Right renal pelvis (tissue), 4 donors: ENCODE data around the gene CENPF. TPM values are rescaled to one million over a fixed set of nuclear protein-coding genes. Genes with fewer than 3 reads are reported as not detected.
"Not testable (repeated sequence)": the region's sequence is repeated elsewhere in the genome, so short reads cannot be mapped to it uniquely, and the experiment has no call there.

Experiments
- DNase-seq, 4 donors: peaks; one replicate each; pipeline ENCODE4 v3.0.0-alpha.2; 2013; ENCODE audit warnings: low read depth in 4 of 4, low spot score in 3 of 4, missing footprints in 1 of 4
- polyA plus RNA-seq, 4 donors: library from polyadenylated mRNA; unstranded; fragments of 120-200 nt; gene quantifications; one replicate each; pipeline ENCODE4 v1.2.1, GENCODE V29; 2013; ENCODE audit not compliant: insufficient read length in 4 of 4

CENPF gene
- polyA plus RNA-seq, 4 donors = 76.1 to 92.5 (median 87.3) TPM

DNA sequence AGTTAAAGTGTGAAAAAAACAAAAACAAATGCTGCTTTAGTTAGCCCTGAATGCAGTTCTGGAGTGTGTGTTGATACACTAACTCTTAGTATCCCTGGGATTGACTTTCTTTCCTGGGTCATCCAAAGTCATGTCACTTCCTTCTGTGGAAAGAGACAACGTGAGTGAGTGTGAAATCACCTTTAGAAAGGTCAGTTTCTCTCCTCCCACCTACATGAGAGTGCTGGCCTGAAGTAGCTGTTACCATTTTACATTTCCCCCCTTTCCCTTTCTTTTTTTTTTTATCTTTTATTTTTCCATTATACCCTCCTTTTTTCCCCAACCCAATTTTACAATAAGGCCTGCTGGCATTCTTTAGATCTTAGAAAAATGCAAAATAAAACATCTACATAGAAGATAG is 55.2 kb downstream of the CENPF start:
- no peak for DNase-seq

DNA sequence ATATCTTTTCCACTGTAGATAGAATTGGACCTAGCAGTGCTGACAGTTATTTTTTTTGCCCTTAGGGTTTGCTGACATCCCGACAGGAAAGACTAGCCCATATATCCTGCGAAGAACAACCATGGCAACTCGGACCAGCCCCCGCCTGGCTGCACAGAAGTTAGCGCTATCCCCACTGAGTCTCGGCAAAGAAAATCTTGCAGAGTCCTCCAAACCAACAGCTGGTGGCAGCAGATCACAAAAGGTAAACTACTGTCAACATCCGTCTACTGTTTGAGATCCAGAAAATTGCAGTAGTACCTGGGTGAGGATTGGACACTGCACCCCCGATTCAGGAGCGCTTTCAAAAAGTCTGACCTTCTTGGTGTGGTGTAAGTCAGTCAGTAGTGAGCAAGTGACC is 55.8 kb downstream of the CENPF start:
- peak; percentile 12 to 23 (median 21) for DNase-seq

DNA sequence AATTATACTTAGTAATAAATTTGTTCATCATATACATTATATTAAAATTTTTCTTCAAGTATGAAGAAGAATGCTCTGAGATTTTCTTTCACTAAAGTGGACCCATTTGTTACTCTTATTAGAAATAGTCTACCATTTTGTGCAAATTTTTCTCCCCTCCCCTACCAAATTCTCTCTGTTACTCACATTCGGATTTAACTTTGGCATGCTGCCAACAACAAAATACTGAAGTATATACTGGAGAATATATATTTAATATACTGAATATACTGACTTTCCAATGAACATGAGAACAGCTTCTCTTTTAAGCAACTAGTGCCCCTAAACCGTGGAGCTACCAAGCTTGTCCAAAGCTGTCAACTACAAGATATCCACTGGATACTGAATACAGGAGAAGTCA is 57.2 kb downstream of the CENPF start:
- DNase-seq = no peak

DNA sequence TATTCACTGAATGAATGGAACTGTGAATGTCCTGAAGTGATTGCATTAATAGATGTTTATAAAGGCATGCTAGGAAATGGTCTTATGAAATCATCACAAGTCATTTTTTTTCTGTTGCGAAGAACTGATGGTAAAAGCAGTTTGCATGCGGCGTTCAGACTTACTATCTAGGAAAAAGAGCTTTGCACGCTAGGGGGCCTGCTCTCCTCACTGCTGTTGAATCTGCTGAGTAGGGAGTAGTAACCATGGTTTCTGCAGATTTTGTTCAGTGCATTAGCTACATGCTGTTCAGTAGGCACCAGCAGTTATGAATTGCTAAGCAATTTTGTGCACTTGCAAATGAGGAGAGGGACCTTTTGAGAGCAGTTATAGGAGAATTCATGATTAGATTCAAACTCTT is 57.9 kb downstream of the CENPF start:
- peak; percentile 27 to 43 (median 30) for DNase-seq

DNA sequence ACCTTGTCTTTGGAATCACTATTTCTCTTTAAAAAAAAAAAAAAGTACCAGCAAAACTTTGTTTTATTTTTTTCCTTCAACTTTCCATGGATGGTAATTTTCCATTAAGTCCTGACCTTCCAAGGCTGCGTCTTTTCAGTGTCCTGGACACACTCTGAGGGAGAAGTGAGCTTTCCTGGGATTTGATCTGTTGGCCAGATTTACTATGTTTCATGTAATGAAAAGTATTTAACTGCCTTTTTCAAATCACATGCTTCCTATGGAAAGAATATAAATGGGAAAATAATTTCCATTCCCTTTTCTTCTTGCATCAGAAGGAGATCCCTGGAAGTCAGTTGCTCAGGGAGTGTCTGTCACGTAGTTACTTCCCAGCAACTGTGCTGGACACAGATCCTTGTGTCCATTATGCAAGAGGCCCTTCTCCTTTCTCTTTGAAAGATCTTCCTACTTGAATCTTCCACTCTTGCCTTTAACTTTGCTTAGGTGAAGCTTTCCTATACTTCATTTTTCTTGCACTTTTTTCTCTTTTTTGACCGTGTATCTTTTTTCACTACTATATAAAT is 59.3 kb downstream of the CENPF start:
- DNase-seq = no peak

DNA sequence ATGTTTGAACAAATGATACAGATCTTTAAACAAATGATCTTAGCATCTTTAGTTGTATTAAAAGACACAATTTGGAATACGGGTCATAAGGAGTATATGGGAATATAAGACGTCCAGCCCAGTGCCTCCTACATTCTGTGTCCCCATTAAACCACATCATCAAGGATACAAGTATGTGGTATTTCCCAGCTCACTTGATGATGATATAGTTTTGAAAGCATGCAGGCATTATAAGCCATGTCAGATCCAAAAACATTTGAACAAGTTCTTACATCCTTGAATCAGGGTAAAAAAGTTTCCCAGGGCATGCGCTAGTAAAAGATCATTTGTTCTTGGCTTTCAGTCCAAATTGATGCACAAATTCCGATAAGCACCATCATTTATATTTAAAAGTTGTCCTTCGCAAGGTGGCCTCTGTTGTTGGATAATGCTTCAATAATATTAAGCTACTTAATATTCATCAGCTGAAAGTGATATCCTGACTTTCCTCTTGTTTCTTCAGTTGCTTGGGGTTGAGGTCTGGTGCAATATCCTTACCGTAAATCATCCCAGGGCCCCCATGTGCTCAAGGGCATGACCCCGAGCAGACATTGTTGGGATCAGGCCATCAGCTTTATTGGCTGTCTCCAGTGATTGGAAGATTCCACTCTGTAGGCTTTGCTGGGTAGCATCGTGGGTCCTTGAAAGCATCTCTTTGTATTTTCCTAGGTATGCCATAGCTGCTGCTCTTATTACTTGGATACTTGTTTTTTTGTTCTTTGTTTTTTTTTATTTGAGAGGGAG is 61.8 kb downstream of the CENPF start:
- DNase-seq = no peak

DNA sequence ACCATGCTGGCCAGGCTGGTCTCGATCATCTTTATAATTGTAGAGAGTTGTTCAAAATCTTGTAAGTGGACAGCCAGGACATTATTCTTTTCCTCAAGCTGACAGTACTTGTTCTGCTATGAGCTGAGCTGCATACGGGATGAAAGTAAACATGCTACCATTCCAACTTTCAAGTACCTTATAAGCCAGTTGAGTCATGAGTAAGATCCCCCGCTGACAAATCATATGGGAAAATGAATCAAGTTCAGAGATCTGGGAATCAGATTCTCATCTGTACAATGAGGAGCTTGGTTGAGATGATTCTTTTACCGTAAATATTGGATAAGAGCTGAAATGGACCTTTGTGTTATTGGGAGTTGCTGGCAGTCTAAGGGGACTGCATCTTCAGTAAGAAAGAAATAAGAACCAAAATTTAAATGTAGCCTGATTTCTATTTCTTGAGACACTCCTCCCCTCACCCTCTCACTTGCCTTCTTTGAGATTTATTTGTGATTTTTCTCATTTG is 62.7 kb downstream of the CENPF start:
- no peak for DNase-seq

DNA sequence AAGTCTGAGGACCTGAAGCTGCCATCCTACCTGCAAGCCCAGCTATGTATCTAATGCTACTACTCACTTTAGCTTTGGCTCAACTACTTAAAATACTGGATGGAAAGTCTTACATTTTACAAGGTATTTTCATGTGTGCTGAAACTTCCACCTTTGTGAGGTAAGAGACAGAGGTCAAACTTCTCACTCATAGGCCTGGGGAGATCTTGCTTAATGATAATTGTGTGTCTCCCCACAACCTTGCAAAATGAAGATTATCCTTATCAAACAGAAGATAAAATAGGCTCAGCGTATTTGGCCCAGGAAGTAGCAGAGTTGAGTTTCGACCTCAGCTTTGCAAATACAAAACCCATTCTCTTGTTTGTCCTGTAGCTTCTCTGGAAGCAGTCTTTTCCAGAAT is 63.7 kb downstream of the CENPF start:
- DNase-seq = no peak

DNA sequence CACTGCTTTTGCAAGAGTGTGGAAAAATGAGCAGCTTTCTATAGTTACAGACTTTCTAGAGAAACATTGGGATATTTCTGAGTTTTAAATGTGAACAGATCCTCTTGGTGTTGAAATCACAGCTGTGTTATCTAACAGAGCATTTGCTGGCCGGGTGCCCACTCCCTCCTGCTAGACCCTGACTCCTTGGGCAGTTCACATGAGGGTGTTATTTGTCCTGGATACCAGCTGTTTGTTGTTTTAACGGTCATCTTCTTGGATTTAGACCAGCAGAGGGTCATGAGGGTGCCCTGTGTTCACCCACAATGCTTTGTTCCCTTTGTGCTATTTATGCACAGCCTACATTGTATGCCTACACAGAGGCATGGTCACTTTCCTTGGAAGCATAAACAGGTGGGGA is 67.1 kb downstream of the CENPF start:
- DNase-seq = peak in 2 of 4 donors; percentile 2 to 26

DNA sequence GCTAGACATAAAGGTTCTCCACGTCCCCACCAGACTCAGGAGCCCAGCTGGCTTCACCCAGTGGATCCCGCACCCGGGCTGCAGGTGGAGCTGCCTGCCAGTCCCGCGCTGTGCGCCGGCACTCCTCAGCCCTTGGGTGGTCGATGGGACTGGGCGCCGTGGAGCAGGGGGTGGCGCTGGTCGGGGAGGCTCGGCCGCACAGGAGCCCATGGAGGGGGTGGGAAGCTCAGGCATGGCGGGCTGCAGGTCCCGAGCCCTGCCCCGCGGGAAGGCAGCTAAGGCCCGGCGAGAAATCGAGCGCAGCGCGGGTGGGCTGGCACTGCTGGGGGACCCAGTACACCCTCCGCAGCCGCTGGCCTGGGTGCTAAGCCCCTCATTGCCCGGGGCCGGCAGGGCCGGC is 70.0 kb downstream of the CENPF start:
- not testable (repeated sequence) for DNase-seq

DNA sequence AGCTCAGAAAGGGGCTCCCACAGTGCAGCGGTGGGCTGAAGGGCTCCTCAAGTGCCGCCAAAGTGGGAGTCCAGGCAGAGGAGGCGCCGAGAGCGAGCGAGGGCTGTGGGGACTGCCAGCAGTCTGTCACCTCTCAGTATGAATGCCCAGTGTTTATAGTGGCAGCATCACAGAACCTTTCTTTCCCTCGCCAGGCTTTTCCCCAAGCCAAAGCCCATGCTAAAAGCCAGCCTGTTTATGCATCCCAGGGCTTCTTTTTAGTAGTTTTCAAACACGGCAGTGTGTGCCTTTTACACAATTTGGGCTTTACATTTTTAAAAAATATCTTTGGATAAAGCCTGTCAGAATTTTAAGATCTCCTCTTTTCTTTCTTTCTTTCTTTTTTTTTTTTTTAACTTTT is 70.6 kb downstream of the CENPF start:
- DNase-seq = no peak

DNA sequence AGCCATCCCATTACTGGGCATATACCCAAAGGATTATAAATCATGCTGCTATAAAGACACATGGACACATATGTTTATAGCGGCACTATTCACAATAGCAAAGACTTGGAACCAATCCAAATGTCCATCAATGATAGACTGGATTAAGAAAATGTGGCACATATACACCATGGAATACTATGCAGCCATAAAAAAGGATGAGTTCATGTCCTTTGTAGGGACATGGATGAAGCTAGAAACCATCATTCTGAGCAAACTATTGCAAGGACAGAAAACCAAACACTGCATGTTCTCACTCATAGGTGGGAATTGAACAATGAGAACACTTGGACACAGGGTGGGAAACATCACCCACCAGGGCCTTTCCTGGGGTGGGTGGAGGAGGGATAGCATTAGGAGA is 72.5 kb downstream of the CENPF start:
- not testable (repeated sequence) for DNase-seq

DNA sequence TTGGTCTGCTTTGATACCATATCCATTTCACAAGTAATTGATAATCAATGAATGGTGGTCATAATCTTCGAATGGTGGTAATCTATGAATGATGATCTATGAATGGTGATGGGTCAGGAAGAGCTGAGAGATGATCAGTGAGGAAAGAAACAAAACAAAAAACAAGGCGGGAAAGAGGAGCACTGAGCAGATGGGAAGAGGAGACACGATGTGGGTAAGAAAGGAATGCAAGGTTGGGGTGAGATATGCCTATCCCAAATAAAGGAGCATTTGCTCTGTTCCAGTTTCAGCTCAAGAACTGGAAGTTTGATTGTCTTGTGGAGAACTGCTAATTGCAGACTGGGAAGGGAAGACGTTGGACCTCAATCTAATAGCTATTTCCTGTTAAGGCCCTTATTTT is 73.8 kb downstream of the CENPF start:
- no peak for DNase-seq

DNA sequence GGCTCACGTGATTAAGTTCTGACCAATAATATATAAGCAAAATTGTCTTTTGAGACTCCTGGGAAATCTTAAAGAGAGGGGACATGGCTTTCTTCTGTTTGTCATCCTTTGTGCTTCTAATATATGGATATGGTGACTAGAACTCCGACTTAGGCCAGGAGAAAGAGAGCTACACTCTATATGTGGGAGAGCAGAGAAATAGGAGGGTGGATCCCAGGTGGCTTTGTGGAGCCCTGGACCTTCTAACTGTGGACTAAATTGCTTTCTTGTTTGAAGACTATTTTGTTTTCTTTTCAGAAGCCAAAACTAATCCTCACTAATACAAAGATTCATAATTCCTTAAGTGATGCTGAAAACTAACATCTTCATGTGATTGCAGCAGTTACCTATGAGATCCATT is 75.0 kb downstream of the CENPF start:
- DNase-seq = no peak

DNA sequence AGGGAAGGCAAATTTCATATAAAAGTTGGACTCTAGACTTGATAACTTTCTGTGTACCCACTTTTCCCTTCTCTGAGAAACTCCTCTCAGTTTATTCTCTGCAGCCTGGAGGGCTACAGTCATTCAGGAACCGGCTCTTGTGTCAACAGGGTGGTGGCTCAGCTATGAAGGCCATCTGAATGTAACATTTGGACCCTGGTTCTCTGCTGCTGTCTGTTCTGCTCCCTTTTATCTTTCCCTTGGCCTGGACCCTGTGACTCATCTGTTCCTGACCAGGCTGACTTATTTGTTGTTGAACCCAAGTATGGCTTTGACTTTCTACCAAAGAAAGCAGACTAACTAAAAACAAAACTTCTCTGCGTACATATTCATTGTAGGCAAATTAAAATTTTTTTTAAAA is 75.4 kb downstream of the CENPF start:
- DNase-seq = no peak

DNA sequence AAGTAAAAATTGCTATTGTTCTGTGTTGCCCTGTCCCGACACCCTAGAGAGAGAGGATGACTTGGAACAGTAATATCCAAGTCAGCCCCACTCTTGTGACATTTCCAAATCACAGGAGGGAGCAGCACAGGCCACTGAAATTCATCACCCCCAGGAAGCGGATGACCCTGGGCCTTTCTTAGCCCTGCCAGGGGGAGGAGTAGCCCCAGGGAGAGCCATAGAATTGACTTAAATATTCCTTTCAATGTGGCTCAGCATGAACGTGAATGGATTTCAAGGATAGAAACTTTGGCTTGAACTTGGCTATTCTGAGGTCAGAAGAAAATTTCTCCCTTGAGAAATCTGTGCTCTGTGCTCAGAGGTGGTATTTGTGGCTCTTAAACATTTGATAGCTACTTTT is 80.6 kb downstream of the CENPF start:
- no peak for DNase-seq

DNA sequence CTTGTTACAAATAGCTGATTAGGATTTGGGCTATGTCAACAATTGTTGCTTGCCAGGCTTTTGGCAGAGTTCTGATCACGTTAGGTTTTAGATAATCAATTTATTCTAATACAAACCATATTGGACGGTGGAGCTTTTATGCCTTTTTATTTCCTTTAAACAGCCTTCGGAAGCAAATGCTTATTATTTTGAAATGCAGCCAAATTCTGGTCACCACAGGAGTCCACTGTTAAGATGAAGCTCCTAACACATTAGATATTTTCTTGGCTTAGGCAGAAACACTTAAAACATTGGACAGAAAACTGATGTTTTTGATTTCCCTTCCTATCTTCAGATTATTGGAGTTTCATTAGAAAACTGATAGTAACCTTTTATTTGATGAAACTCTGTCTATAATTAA is 82.9 kb downstream of the CENPF start:
- no peak for DNase-seq

DNA sequence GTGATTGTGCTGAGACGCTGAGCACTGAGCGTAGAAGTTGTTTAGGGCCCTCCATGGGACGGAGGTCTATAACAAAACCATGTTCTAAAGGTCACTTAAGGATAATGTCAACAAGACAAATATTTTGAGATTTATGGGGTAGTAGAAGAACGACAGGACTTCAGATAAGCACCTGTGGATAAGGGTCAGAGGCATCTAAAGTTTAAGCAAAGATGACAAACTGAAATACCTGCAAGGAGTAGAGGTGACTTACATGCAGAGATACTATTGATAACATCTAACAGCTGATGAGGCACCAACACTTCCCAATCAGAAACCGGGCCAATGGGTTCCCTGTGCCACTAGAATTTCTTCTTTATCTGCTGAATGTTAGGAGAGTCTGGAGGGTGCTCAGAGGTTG is 83.5 kb downstream of the CENPF start:
- DNase-seq = no peak

DNA sequence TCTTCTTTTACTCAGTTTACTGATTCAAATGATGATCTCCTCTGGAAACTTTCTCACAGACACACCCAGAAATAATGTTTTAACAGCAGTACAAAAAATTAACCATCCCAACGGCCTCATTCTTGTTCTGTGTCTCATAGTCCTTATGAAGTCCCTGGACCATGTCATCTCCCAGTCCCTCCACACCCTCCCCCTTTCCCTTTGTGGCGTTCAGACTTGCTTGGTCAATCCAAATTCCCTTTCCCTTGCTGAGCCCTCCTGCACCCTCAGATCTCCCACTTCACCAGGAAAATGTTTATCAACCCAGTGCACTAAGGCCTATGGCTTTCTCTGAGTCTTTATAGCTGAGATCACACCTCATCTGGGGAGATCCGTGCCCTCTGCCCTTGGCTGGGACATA is 85.9 kb downstream of the CENPF start:
- no peak for DNase-seq

DNA sequence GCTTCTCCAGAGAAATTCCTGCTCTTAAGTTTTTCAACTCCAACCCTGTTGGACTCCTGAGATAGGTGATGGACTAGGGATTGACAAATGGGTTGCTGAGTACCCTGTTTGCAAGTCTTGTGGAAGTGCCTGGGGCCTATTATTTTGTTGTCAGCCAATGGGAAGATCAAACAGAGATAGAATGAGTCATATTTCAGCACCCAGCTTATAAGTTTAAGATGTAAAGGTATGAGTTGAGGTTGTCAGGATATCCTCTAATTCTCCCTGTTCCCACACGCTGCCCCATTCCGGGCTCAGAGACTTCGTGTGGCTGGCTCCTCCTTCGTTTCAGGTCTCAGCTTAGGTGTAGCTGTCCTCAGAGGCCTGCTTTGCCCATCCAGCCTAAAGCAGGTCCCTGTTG is 91.8 kb downstream of the CENPF start:
- no peak for DNase-seq

DNA sequence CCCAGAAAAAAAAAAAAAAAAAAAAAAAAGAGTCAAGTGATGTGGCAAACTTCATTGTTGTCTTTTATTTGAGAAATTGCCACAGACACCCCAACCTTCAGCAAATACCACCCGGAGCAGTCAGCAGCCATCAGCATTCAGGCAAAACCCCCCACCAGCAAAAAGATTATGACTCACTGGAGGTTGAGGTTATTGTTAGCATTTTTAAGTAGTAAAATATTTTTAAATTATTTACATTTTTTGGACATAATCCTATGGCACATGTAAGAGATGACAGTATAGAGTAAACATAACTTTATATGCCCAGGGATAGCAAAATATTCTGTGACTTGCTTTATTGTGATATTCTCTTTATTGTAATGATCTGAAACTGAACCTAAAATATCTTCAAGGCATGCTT is 95.6 kb downstream of the CENPF start:
- no peak for DNase-seq

DNA sequence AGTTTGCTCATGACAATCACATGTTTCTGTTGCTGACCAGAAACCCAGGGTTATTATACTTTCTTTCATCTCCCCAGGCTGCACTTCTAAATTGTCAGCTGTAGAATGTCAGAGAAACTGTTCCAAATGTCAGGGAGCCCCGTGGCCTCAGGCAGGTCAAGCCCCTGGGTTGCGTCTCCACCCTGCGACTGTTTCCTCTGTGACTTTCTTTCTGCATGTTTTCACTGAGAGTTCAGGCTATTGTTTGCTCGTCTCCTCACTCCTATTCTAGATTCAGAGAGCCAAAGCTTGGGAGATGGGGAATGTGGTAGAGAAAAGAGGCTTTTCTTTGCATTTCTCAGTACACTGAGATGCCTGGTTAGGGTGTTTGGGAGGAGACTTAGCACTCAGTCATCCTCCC is 97.4 kb downstream of the CENPF start:
- DNase-seq = peak in 1 of 4 donors; percentile 16
